HG03159 (cell line): ENCODE measurements around the gene ADCY4.
A peak's percentile ranks its signal among the peaks of the same experiment; 100 is the strongest.

Source experiments
- ATAC-seq: cut with Tn5 transposase; IDR thresholded peaks from one replicate; pipeline ENCODE4 v1.9.1; 2021; ENCODE audit warnings: mild to moderate bottlenecking, moderate library complexity; ENCODE audit not compliant: unreplicated experiment

ADCY4 gene

GRCh38 chr14:24300326-24300980, 34.4 kb downstream of the ADCY4 start:
- no peak for ATAC-seq

- ATAC-seq = peak; percentile 71
Observed at GRCh38 chr14:24299255-24300191, 35.3 kb downstream of the ADCY4 start, which contains the start of the genes DHRS1 and NOP9. Gene DHRS1 (minus strand): TSS chr14:24299780. CDS start chr14:24299106, 674 bp downstream. Gene NOP9 (plus strand): TSS chr14:24299850. CDS start chr14:24299955, 105 bp downstream.

GRCh38 chr14:24298892-24299254, 36.0 kb downstream of the ADCY4 start:
- ATAC-seq = no peak

GRCh38 chr14:24297190-24297964, 37.5 kb downstream of the ADCY4 start:
- ATAC-seq = peak; percentile 5

- ATAC-seq = peak; percentile 47
Observed at GRCh38 chr14:24296341-24297157, 38.3 kb downstream of the ADCY4 start.

- ATAC-seq = no peak
Observed at GRCh38 chr14:24293525-24293924, 41.3 kb downstream of the ADCY4 start.

- ATAC-seq = no peak
Observed at GRCh38 chr14:24292118-24292807, 42.6 kb downstream of the ADCY4 start.

GRCh38 chr14:24291446-24292117, 43.3 kb downstream of the ADCY4 start:
- ATAC-seq = no peak

- ATAC-seq = no peak
Observed at GRCh38 chr14:24290746-24291145, 44.1 kb downstream of the ADCY4 start.

GRCh38 chr14:24289649-24290280, 45.1 kb downstream of the ADCY4 start:
- ATAC-seq = no peak

- no peak for ATAC-seq
Observed at GRCh38 chr14:24286996-24287395, 47.9 kb downstream of the ADCY4 start.

GRCh38 chr14:24285351-24285750, 49.5 kb downstream of the ADCY4 start:
- no peak for ATAC-seq

- ATAC-seq = no peak
Observed at GRCh38 chr14:24284501-24285035, 50.3 kb downstream of the ADCY4 start.

GRCh38 chr14:24283796-24284460, 50.9 kb downstream of the ADCY4 start:
- ATAC-seq = no peak

GRCh38 chr14:24282736-24283135, 52.1 kb downstream of the ADCY4 start:
- ATAC-seq = no peak

- no peak for ATAC-seq
Observed at GRCh38 chr14:24281636-24282035, 53.2 kb downstream of the ADCY4 start.

GRCh38 chr14:24280797-24281460, 53.9 kb downstream of the ADCY4 start:
- no peak for ATAC-seq
